D341Med (cell line): ENCODE results near the gene TP73.

ENCODE experiments used
- DNase-seq: peaks from one replicate; pipeline ENCODE4 v3.0.0; 2012; ENCODE audit warnings: low spot score

TP73 gene

DNA sequence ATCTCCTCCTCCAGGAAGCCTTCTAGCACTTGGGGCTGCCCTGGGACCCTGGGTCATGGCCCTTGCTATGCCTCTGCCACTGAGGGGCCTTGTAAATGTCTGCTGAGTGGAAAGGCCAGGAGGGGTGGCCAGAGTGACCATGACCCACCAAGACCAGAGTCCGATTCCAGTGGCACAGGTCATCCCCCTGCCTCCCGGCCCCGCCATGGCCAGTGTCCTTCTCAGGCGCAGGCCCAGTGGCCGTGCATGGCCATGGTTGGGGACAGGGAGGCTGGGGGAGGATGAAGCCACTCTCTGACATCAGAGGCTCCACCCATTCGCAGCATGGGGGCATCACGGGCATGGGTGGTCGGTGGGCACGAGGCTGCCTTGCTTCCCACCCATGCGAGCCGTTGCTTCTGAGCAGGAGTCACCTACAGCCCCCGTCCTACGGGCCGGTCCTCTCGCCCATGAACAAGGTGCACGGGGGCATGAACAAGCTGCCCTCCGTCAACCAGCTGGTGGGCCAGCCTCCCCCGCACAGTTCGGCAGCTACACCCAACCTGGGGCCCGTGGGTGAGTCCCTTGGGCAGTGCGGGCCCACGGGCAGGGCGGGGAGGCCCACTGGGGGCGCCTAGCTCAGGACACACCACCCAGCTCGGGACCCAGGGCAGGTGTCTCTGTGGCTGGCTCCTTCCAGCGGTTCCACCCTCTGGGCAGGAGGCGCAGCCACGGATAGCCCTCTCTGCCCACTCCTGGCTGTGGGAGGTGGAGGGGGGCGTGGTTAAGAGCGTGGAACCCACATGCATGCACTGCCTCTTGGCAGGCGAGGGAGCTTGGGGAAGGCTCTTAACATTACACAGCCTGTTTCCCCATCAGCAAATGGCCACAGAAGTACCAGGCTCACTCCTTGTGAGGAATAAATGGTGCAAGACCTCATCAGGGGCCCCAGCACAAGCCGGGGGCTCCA lies 77.6 kb downstream of the TP73 start:
- no peak for DNase-seq

DNA sequence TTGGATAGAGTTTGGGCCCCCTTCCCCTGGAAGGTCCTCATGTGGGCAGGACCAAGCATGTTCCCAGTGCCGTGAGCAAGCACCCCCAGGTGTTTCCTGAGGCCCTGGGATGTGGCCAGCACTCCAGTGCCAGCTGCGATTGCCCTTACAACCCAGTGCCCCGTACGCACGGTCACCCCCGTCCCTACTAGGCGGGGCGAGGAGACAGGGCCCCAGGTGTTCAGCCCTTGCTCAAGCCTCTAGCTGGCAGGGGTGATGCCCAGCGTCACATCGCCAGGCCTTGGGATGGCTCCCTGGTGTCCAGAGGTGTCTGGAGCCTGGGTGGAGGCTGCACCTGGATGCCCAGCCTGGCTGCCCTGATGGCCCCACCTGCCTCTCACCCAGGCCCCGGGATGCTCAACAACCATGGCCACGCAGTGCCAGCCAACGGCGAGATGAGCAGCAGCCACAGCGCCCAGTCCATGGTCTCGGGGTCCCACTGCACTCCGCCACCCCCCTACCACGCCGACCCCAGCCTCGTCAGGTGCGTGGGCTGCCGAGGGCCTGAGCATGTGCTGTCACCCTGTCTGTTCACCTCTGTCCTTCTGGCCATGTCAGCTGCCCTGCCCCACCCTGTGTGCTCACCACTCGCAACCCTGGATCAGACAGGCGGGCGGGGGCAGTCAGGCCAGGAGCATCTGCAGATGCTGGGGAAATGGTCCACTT lies 78.4 kb downstream of the TP73 start:
- no peak for DNase-seq

DNA sequence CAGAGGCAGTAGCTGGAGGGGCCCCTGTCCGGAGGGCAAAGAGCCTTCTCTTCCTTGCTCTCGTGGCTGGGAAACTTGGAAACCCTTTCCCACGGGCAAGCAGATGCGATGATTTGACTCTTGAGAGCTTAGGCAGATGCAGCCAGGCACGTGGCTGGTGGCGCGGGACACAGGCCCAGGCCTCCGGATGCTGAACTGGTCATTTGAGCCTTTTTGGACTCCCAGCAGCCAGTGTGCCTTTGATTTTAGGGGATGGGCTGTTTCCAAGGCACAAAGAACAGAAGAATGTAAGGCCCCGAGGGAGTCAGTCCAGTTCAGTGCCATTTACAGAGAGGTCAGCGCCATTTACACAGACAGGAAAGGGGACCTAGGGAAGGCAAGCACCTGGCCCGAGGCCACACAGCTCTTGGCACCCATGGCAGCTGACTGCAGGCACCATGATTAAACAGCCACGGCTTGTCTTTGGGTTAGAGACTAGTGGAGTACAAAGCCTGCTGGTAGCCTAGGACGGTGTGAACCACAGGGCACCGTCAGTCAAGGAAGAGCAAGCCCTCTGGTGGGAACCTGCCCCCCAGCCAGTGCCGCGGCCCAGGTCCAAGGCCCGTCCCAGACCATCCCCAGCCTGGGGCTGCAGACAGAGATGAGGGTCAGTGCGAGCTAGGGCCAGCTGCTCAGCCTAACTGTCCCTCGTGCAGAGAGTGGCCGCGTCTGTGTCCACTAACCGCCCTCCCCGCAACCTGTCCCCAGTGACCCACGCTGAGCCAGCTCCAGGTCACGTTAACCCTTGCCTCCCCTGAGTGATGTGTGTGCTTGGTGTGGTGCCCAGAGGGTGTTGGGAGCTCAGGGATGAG lies 79.5 kb downstream of the TP73 start:
- no peak for DNase-seq

DNA sequence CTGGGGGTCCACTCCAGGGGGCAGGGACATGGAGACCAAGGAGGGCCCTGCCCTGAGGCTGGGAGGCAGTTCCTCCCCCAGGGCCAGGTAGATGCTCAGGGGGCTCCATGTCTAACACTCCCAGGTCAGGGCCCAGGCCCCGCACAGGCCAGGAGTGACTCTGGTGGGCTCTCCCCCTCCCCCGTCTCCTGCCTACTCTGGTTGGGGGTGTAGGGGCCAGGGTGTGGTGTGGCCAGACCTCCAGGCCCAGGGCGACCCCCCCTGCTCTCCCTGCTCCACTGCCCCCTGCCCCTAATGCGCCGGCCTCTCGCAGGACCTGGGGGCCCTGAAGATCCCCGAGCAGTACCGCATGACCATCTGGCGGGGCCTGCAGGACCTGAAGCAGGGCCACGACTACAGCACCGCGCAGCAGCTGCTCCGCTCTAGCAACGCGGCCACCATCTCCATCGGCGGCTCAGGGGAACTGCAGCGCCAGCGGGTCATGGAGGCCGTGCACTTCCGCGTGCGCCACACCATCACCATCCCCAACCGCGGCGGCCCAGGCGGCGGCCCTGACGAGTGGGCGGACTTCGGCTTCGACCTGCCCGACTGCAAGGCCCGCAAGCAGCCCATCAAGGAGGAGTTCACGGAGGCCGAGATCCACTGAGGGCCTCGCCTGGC lies 80.2 kb downstream of the TP73 start:
- DNase-seq = no peak

DNA sequence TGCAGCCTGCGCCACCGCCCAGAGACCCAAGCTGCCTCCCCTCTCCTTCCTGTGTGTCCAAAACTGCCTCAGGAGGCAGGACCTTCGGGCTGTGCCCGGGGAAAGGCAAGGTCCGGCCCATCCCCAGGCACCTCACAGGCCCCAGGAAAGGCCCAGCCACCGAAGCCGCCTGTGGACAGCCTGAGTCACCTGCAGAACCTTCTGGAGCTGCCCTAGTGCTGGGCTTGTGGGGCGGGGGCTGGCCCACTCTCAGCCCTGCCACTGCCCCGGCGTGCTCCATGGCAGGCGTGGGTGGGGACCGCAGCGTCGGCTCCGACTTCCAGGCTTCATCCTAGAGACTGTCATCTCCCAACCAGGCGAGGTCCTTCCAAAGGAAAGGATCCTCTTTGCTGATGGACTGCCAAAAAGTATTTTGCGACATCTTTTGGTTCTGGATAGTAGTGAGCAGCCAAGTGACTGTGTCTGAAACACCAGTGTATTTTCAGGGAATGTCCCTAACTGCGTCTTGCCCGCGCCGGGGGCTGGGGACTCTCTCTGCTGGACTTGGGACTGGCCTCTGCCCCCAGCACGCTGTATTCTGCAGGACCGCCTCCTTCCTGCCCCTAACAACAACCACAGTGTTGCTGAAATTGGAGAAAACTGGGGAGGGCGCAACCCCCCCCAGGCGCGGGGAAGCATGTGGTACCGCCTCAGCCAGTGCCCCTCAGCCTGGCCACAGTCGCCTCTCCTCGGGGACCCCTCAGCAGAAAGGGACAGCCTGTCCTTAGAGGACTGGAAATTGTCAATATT lies 81.0 kb downstream of the TP73 start:
- DNase-seq = no peak

DNA sequence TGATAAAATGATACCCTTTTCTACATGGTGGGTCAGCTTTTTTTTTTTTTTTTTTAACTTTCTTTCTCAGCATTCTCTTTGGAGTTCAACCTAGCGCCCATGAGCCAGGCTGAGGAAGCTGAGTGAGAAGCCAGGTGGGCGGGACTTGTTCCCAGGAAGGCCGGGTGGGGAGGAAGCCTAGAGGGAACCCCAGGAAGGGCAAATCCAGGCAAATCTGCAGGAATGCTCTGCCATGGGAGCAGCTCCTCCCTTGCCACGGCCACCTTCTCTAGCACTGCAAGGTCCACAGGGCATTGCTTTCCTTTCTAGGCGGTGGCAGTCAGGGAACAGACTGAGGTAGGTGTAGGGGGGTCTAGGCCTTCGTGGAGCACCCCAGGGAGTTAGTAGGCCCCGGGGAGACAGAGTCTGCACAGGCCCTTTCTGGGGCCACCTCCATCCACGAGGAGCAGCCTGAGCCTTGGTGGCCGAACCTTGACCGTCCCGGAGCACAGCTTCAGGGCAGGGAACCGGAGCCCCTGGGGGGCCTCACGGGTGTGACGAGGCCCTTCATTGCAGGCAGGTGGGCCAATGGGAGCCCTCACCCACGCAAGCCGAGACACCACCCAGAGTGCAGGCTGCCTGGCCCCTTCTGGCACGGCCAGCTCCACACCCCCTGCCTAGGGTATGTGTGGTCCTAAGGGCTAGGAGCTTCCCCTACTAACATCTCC lies 81.7 kb downstream of the TP73 start:
- no peak for DNase-seq

DNA sequence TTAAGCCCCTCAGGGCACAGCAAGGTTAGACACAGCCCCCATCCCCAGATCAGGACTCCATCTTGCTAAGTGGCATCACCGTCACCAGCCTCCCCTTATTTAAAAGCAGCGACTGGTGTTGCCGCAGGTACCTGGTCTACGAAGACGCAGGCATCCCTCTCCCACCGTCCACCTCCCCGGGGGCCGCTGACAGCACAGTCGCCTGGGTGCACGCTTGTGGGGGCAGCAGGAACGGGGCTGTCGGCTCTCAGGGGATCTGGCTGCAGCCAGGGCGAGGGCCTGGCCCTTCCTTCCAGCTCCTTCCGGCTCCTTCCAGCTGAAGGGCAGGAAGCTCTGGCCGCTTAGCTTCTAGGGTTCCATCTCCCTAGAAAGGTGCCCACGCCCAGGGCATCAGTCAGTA lies 82.3 kb downstream of the TP73 start:
- no peak for DNase-seq

DNA sequence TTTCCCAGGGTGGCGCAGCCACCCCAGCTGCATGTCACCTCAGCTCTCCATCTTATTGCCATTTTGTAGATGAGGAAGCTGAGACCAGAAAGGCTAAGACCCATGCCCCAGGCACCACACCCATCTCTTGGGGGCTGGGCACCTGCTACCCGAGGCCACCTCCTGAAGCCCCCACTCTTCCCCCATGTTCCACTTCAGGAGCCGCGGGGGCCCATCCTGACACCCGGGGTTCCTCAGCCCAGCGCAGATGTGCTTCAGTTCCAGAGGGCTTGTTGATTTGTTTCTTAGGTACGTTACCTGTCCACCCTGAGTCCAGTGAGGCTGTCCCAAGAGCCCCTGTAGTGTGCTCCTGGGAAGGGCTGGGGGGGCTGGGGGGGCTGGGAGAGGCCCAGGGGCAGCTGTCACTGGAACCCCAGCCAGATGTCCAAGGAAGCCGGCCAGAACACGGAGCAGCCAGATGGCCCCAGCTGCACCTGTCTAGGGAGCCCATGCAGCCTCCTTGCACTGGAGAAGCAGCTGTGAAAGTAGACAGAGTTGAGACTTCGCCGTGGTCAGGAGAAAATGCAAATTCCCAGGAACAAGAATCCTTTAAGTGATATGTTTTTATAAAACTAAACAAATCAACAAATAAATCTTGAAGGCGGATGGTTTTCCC lies 82.8 kb downstream of the TP73 start:
- DNase-seq = no peak

DNA sequence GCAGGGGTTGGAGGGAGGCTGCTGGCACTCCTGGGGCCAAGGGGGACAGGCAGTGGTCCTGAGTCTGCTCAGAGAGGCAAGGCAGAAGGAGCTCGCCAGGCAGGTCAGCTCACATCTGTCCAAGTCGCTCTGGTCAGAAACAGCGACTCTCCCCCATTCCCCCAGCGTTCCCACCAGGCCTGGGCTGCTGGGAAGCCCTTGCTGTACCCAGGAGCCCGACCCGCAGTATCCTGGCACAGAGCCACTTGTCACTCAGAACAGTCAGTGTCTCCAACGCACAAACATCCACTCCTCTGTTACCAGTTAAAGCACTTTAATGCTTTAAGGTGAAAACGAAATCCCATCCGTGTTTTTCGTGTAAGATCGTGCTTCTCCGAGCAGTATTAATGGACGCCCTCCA lies 83.4 kb downstream of the TP73 start:
- DNase-seq = no peak

DNA sequence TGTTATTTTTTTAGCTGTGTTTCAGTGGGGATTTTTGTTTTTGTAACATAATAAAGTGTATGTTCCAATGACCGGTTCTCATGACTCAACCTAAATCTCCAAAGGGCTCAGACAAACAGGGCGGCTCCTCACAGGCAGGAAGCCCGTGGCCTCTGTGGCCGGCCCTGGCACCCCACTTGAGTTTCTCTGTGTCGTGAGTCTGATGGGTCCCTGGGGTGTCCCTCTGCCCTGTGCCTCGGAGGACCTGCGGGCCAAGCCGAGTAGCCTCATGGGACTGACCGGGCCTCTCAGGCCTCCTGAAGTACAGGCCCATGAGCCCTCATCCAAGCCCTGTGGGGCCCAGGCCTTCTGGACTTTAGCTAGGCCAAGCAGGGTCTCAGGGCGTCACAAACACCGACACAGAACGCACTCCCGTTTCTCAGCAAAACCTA lies 83.8 kb downstream of the TP73 start:
- no peak for DNase-seq

DNA sequence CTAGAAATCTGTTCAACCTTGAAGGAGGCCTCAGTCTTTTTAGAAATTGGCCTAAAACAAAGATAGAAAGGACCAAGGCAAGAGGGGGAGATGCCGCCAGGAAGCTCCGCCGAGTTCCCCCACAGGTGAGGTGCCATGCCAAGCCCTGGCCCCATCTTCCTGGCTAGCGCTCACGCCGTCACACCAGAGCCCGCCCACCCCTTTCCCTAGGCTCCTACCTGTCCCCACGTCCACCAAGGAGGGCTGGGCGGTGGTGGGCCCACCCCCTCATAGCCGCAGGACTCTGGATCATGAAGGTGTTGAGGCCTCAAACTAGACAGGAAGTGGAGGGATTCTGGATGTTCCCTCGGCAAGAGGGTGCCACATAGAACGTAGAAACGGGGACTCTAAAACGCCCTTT lies 84.4 kb downstream of the TP73 start:
- no peak for DNase-seq

DNA sequence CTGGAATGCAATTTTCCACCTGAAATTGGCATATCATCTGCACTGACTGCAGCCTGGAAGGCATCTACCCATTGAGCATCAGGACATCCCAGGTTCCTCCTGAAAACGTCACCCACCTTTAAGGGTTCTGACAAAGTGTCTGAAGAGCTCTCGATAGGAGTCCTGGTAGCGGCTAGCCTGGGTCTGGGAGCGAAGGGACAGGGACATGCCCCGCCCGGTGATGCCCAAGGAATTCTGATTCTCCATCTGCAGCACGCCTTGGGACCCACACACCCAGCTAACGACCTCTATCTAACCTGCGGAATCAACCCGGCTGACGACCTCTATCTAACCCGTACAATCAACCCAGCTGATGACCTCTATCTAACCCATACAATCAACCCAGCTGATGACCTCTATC lies 86.6 kb downstream of the TP73 start:
- DNase-seq = no peak

DNA sequence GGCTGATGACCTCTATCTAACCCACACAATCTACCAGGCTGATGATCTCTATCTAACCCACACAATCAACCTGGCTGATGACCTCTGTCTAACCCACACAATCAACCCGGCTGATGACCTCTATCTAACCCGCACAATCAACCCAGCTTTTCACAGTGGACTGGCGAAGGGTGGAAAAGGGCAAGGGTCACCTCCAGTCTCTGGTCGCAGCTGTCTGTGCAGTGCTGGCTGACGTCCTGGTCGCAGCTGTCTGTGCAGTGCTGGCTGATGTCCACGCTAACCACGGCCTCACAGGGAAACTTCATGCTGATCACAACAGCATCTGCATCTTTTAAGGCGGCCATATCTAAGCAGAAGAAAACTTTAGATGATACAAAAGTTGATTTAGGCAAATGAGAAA lies 87.7 kb downstream of the TP73 start:
- no peak for DNase-seq

DNA sequence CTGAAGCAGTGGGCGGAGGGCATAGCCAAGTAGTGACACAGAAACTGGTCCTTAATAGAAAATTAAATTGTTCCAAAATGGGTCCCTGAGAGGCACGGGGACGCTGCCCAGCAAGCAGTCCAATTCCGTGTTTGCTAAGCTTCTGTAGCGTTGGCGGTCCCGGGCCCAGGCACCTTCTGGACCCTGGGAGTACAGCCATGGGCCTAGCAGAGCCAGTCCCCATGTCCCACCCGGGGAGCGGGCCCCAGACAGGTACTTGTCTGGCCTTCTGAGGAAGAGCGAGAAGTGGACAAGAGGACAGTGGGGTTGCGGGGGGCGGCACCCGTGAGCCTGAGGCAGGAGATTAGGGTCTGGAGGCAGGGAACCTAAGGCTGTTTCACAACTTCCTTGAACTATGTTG lies 88.4 kb downstream of the TP73 start:
- no peak for DNase-seq

DNA sequence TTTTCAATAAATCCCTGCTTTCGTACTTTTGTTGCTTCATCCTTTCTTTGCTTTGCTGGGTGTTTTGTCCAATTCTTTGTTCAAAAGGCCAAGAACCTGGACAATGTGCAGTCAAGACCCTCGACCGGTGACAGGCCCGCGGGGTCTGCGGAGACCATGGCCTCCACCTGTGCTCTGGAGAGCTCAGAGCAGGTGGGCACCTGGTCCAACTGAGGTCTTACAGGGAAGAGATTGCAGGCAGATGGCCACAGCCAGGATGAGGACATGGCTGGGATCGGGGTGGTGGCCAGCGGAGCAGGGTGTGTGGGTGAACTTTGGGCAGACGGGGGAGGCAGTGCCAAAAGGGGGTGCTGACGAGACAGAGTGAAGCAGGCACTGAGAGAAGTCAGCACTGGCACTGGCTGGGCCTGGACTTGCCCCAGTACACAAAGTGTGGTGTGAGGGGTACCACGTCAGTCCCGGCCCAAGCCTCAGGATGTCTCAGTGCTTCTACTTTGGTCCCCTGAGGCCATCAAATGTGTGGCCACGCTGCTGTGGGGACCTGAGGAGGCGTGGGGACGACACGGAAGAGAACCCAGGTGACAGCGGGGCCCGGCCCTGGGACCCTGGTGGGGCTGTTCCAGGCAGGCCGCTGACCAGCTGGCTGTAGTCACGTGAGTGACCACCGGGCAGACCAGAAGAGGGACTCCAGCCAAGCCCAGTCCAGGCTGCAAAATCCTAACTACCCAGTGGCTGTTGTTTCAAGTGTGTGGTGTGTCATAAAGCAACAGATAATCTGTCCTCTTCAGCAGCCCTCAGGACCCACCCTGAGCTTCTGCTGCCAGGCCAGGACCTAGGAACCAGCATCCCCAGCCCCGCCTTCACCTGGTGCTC lies 89.5 kb downstream of the TP73 start:
- no peak for DNase-seq

DNA sequence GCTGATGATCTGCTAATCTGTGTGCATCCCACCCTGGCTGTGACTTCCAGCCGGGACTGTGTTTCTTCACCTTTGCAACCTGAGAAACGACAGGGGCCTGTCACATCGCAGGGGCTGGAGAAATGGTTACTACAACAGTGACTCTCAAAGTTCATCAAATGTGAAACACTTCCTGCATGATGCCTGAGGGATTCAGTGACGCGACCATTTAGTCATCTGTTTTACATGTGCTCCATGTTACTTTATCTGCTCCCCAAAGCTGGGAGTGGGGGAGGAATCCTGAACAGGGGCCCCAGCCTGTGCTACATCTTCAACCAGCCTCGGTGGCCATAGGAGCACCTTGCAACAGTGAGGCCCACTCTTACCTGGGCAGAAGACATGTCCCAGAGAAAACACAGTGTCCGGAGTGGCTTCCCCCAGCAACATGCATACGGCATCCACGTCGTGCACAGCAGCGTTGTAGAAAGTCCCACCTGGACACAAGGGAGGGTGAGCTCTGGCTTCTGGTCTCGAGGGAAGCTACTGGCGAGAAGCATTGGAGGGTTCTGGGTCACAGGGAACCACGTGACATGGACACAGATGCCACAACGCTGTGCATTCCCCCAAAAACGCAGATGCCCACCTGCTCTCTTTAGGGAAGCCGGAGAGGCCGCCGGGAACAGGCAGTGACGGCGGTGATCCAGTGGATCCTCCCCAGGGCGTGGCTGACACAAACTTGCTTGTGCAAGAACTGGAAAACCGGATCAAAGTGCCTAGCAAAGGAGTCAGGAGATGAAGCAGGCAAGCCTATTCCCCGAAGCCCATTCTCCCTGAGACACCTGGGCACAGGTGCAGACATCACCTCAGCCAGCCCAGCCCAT lies 90.4 kb downstream of the TP73 start:
- DNase-seq = no peak

DNA sequence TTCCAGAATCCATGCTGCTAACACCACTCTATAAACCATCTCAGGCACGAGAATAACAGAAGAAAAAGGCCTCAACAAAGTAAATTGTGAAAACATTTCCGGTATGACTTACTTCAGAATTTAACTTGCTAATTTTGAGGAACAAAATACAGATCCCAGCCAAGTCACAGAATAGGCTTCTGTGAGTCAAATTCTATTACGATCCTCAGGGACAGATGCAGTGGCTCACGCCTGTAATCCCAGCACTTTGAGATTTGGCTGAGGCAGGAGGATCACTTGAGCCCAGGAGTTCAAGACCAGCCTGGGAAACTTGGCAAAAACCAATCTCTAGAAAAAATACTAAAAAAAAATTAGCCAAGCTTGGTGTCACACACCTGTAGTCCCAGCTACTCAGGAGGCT lies 91.1 kb downstream of the TP73 start:
- no peak for DNase-seq

DNA sequence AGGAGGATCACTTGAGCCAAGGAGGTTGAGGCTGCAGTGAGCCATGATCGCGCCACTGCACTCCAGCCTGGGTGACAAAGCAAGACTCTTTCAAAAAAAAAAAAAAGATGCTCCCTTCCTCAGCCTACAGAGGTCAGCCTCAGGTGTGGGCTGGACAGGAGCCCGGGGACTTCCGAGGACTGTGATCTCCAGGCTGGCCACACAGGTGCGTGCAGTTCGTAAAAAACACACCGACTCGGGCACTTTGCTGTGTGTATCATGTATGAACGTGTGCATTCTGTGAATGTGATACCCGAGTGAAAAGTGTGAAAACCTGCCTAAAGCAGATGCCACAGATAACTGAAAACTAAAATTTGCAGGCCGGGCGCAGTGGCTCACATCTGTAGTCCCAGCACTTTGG lies 91.5 kb downstream of the TP73 start:
- DNase-seq = no peak
